SH-SY5Y (cell line): ENCODE measurements around the gene REXO1.

Source experiments
- GATA2 ChIP-seq: IDR thresholded peaks from 2 replicates; pipeline ENCODE4 v1.6.1; 2011; ENCODE audit warnings: mild to moderate bottlenecking, low read depth, low read length
- GATA3 ChIP-seq: IDR thresholded peaks from 2 replicates; pipeline ENCODE4 v1.6.1; 2011; ENCODE audit warnings: low read depth, mild to moderate bottlenecking, low read length, moderate library complexity

- no peak for TF ChIP-seq GATA3
- no peak for TF ChIP-seq GATA2
Measured at GRCh38 chr19:1825909-1826556, 22.2 kb downstream of the REXO1 start.
